ENCODE measurements around the gene RCOR1.
"Not testable (repeated sequence)": the region's sequence is repeated elsewhere in the genome, so short reads cannot be mapped to it uniquely, and the experiment has no call there.

Gene RCOR1

GRCh38 chr14:102758087-102758486 is 165.6 kb downstream of the RCOR1 start:
- DNase-seq = no peak

- DNase-seq = no peak
Observed at GRCh38 chr14:102759456-102760187, 167.2 kb downstream of the RCOR1 start.

DNA sequence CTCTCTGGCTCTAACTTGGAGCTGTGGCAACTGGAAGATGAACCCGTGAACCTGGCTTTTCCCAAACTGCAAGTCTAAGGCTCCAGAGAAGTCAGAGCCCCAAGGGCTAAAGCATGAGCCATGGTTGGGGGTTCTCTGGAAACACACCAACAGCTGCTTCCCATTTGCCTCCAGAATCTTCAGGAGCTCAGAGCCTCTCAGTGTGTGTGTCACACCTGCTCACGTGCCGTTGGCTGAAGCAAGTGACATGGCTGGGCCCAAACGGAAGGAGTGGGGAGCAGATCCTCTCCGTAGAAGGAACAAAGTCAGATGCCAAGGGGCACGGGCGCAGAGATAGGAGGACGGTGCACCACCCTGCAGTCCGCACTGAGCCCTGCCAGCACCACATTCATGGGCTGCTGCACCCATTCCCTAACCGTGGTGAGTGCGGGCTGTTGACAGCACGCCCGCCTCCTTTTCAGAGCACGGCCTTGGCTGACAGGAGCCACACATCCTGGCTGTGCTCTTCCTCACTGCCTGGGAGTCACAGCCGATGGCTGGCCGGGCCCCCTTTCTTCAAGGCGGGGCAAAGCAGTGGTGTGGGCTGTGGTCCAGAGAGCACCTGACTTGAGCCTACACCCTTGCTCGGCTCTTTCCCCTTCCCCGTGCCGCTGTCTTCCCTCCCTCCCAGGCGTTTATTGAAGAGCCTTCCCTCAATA is 168.2 kb downstream of the RCOR1 start:
- DNase-seq = no peak

GRCh38 chr14:102761206-102761605 is 168.8 kb downstream of the RCOR1 start:
- DNase-seq = no peak

GRCh38 chr14:102764220-102764671 is 171.8 kb downstream of the RCOR1 start:
- DNase-seq = no peak

GRCh38 chr14:102765770-102766169 is 173.3 kb downstream of the RCOR1 start:
- DNase-seq = not testable (repeated sequence)

DNA sequence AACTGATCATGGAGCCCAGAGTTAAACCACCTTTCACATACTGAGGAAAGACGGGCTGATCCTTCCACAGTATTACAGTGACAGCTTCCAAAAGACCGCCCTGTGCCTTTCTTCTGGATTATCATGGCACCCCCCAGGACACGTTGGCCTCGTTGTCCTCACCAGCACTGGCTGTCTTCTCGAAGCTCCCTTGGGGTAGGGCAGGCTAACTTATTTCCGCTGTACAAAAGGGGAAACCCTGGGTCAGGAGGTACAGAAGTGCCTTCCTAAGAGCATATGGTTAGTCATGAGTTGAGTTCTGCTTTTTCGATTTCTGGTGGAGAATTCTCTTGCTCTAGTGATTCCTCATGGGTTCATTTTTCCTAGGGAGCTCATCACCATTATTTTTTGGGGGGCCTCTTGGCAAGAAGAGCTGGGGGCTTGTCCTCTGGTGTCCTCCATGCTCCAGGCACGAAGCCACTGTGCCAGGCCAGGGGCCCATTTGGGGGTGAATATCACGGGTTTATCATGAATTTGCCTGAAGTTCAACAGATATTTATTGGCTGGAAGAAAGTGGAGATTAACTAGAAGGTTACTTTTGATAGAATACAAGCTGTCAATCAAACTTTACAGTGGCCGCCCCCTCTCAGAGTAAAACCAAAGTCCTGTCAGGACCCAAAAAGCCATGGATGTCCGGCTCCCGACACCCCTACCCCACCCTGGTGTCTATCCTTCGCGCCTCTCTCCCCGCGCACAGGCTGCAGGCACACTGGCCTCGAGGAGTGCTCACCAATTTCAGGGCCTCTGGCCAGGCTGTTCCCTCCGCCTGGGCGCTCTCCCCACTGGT is 176.0 kb downstream of the RCOR1 start:
- no peak for DNase-seq

DNA sequence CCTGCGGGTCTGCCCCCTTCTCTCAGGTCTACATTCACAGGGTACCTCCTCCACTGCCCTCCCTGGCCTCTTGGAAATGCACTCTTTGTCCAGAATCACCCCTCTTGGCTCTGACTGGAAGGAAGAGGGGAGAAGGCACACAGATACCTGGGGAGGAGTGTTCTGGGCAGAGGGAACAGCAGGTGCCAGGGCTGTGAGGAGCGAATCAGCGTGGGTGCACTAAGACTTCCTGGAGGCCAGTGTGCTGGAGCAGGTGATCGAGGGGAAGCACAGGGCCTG is 176.5 kb downstream of the RCOR1 start:
- DNase-seq = no peak

- no peak for DNase-seq
Observed at GRCh38 chr14:102770147-102771123, 178.0 kb downstream of the RCOR1 start.

DNA sequence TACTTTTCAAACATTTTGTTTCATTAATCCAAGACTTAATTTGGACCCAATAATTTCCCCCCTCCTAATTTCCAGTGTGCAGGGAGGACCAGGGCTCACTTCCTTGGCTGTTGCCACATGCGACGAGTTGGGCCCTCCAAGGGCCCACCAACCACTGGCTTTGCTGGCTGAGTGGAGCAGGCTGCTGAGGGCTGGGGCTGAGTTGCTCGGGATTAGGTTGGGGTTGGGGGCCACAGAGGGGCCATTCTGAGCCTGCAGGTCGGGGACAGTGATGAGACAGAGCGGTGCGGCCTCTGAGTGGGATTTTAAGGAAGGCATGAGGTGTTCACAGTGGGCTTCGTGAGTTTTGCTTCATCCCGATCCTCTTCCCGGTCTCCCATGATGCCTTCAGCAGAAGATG is 178.7 kb downstream of the RCOR1 start:
- DNase-seq = no peak

DNA sequence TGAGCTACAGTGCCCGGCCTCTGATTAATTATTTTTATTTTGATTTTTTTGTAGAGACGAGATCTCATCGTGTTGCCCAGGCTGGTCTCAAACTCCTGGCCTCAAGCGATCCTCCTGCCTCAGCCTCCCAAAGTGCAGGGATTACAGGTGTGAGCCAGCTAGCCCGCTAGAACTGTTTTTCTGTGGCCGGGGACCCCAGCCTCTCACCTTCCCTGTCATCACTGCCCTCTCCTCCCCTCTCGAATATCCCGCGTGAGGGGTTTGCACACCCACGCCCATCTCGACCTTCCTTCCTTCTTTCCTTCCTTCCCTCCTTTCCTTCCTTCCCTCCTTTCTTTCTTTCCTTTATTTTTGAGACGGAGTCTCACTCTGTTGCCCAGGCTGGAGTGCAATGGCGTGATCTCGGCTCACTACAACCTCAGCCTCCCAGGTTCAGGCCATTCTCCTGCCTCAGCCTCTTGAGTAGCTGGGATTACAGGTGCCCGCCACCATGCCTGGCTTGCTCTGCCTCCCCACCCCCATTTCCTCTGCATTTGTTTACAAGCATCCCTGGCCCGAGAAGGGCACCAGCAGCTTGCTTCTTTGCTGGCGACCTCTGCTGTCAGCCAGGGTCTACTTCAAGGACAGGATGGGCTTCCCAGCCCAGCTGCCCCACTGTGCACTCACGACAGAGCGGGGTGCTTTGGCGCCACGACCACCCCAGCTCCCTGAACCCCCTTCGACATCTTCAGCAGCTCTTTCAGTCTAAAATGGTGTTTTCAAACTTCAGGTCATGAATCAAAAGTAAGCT is 180.5 kb downstream of the RCOR1 start:
- no peak for DNase-seq

- peak; percentile 73 for DNase-seq
Observed at GRCh38 chr14:102774391-102775153, 182.1 kb downstream of the RCOR1 start.

DNA sequence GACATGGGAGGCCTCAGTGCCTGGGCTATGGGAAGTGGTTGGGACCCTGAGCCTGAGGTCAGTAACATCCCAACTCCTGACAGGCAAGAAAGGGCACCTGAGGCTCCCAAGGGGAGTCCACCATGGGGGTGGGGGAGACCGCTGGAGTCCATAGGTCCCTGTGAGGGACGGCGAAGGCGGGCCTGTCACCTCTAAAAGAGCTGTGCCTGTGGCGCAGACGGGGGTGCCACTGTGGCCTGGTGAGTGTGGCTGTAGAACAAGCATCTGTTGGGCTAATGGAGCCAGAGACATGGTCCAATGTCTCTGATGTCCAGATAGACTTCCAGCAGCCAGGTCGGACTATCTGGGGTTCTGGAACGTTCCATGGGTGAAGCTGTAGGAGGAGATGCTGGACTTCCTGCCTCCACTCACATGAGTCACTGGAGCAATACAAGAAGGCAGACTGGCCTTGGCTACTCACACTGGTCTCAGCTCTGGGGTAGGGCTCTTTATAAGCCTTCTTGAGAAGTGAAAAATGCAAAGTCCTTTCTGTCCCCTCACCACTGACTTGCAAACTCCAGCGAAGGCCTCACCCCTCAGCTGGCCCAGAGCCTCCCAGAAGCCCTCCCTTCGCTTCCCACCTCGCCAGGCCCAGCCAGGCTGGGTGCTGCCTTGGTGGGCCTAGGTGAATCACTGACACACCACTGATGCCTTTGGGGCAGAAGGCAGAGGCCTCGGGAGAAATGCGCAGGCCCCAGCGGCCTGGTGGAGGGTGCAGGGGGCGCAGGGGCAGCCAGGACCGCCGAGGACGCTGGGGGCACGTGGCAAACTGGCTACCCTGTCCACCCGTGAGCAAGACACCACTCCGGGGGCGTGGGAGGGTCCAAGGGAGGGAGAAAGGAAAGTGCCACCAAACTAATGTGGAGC is 183.7 kb downstream of the RCOR1 start:
- no peak for DNase-seq

DNA sequence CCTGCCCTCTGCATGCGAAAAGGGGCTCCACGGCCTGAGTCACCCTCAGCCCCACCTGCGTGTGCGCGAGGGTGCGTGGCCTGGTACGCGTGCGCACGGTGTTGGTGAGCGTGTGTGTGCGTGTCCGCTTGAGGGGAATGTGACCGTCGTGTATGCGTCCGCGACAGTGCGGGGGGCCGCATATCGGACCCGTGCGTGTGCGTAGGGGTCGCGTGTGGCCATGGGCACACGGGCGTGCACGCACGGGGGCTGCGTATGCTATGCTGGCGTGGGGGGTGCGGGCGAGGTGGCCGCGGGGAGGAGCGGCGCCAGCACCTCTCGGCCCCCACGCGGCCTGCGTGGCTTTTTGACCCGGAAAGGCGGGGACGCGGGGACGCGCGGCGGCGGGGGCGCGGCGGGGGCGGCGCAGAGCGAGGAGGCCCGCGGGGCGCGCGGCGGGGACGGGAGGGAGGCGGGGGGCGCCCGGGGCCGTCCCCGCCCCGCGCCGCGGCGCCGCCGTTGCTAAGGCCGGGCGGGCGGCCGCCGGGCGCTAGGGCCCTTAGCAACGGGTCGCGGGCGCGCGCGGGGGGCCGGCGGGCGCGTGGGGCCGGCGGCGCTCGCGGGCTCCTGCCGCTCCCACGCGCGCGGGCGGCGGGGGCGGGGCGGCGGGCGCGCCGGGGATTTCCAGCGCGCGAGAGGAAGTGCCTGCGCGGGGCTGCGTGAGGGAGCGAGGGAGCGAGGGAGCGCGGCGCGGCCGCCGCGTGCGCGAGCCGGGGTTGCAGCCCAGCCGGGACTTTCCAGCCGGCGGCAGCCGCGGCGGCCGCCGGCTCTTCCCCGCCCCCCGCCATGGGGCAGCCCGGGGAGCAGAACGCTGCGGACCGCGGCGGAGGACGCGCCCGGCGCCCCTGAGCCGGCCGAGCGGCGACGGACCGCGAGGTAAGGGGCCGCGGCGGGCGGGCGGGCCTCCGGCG is 184.6 kb downstream of the RCOR1 start, which contains the start of gene TRAF3:
Gene TRAF3, plus strand, starts transcription at position 689 of the 950 bp plus-strand sequence. CDS start 92,753 bp downstream, outside the sequence.
- DNase-seq = peak; percentile 73

DNA sequence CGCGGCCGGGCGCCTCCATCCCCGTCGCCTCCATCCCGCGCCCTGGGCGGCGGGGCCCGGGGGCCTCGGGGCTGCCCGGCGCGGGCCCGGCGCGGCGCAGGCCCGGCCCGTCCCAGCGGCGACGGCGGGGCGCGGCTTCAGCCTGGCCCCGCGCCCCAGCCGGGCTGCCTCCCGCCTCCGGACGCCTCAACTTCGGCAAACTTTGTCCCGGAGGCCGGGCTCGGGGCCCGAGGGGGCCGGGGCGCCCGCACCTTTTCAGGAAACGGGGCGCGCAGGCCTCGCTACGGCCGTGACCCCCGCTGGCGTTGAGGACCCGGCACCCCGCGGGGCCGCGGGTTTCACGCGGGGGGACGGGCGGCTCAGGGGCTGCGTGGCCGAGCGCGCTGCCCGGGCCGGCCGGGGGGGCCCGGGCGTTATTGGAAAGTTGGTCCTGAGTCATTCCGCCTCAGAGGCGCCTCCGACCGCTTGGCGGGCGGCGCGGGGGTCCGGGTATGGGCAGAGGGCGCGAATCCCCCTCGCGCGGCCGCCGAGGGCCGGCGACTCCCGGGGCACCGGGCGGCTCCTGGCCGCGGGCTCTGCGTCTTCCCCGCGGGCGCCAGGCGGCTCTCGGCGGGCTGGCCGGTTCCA is 185.4 kb downstream of the RCOR1 start:
- DNase-seq = no peak

DNA sequence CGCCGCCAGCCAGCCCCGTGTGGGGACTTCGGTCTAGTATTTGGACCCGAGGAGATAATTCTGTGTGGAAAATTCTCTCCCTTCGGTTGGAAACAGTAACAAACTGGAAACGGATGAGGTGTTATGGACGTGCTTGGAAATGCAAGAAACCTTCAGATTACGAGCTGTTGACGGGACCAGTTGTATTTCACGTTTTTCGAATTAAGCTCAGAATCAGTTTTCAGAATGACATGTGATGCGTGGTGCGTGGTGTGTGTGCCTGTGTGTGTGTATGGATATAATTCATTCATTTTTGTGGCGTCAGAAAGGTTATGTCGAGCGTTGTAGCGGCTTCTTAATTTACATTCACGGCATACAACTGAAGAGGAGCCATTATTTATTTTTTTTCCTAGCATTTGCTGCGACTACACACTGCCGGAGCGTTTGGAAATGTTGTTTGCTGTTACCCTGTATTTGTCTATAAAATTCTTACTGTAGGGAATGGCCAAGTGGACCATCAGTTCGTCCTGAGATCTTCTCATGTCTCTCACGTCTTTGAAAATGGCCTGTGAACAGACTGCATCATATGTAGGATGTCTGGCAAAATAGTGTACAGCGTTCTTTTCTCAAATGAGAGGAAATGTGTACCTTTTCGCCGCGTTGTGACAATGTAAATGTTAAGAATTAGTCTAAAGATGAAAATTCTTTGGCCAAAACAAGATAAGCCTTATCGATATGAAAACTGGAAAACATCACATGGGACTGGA is 186.1 kb downstream of the RCOR1 start:
- no peak for DNase-seq

DNA sequence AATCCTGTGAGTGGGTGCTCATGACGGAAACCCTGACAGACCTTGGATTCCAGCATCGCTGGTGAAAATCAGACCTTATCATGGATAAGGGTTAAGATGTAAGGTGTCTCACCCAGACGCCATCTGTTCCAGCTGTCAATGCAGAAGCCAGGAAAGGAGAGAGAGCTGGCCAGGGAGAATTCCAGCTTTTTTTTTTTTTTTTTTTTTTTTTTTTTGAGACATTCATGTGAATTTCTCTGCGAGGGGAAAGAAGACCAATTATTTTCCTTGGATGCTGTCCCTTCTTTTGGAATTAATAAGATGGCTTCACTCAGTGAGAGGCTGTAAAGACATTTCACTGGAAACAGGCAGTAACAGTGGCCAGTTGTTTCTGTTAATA is 186.6 kb downstream of the RCOR1 start:
- no peak for DNase-seq

Measured in right forelimb (tissue), 1 donor.